Nephron progenitor cell (in vitro differentiated cells): ENCODE data around the gene FGGY.

Source experiments
- DNase-seq: peaks from one replicate; pipeline ENCODE4 v3.0.0; 2021
- H3K27ac Mint-ChIP-seq: 2 replicates; pipeline ENCODE4 v1.8.0; 2021; ENCODE audit warnings: mild to moderate bottlenecking, moderate library complexity, mixed read lengths
- H3K27me3 Mint-ChIP-seq: 2 replicates; pipeline ENCODE4 v1.8.0; 2021; ENCODE audit warnings: mild to moderate bottlenecking, low read depth, mixed read lengths; ENCODE audit not compliant: poor library complexity
- H3K36me3 Mint-ChIP-seq: 2 replicates; pipeline ENCODE4 v1.8.0; 2021; ENCODE audit warnings: low read depth, mixed read lengths
- H3K4me1 Mint-ChIP-seq: 2 replicates; pipeline ENCODE4 v1.8.0; 2021; ENCODE audit warnings: mixed read lengths
- H3K4me3 Mint-ChIP-seq: 2 replicates; pipeline ENCODE4 v1.8.0; 2021; ENCODE audit warnings: mild to moderate bottlenecking, moderate library complexity, mixed read lengths
- H3K9me3 Mint-ChIP-seq: 2 replicates; pipeline ENCODE4 v1.8.0; 2021; ENCODE audit warnings: mild to moderate bottlenecking, moderate library complexity, mixed read lengths
- CTCF ChIP-seq: fragments of 200-600 bp; sonication (generic); IDR thresholded peaks from 2 replicates; pipeline ENCODE4 v1.5.0; 2021; ENCODE audit warnings: antibody characterized with exemption

Gene FGGY

GRCh38 chr1:59414406-59415133 is 117.7 kb downstream of the FGGY start:
- no peak overlapping the region for H3K27ac Mint-ChIP-seq
- H3K4me1 Mint-ChIP-seq: peaks cover 8% of the 10 kb centered on the region
- H3K4me3 Mint-ChIP-seq: no peak overlapping the region
- H3K27me3 Mint-ChIP-seq: no peaks in the 10 kb centered on the region
- TF ChIP-seq CTCF: no peak
- no peaks in the 10 kb centered on the region for H3K9me3 Mint-ChIP-seq
- DNase-seq: no peak
- H3K36me3 Mint-ChIP-seq: peaks cover 22% of the 10 kb centered on the region

- H3K9me3 Mint-ChIP-seq: no peaks in the 10 kb centered on the region
- peaks cover 8% of the 10 kb centered on the region for H3K4me1 Mint-ChIP-seq
- H3K27me3 Mint-ChIP-seq: no peaks in the 10 kb centered on the region
- H3K36me3 Mint-ChIP-seq: peaks cover 22% of the 10 kb centered on the region
- no peak for TF ChIP-seq CTCF
- no peak overlapping the region for H3K4me3 Mint-ChIP-seq
- no peak overlapping the region for H3K27ac Mint-ChIP-seq
- DNase-seq: no peak
Measured at GRCh38 chr1:59415286-59415850, 118.5 kb downstream of the FGGY start.

GRCh38 chr1:59415881-59416280 is 119.0 kb downstream of the FGGY start:
- H3K9me3 Mint-ChIP-seq: no peaks in the 10 kb centered on the region
- no peak overlapping the region for H3K4me3 Mint-ChIP-seq
- H3K27me3 Mint-ChIP-seq: no peaks in the 10 kb centered on the region
- peaks cover 22% of the 10 kb centered on the region for H3K36me3 Mint-ChIP-seq
- H3K27ac Mint-ChIP-seq: no peak overlapping the region
- DNase-seq: no peak
- H3K4me1 Mint-ChIP-seq: peaks cover 8% of the 10 kb centered on the region
- TF ChIP-seq CTCF: no peak

GRCh38 chr1:59417406-59417805 is 120.5 kb downstream of the FGGY start:
- peaks cover 22% of the 10 kb centered on the region for H3K36me3 Mint-ChIP-seq
- H3K4me3 Mint-ChIP-seq: no peak overlapping the region
- no peak for DNase-seq
- peaks cover 15% of the 10 kb centered on the region for H3K4me1 Mint-ChIP-seq
- H3K9me3 Mint-ChIP-seq: no peaks in the 10 kb centered on the region
- H3K27ac Mint-ChIP-seq: no peak overlapping the region
- no peaks in the 10 kb centered on the region for H3K27me3 Mint-ChIP-seq
- no peak for TF ChIP-seq CTCF

- no peak for DNase-seq
- Mint-ChIP-seq H3K27me3 (no peaks in the 10 kb centered on the region), H3K27ac (peak overlapping the region; percentile 19), H3K4me1 (peaks cover 15% of the 10 kb centered on the region), H3K9me3 (no peaks in the 10 kb centered on the region), H3K36me3 (peaks cover 22% of the 10 kb centered on the region), H3K4me3 (no peak overlapping the region)
- TF ChIP-seq CTCF: no peak
Measured at GRCh38 chr1:59418363-59419144, 121.7 kb downstream of the FGGY start.
